ENCODE results near the gene TNRC6A.
"Not testable (repeated sequence)": the region's sequence is repeated elsewhere in the genome, so short reads cannot be mapped to it uniquely, and the experiment has no call there.

The TNRC6A gene

GRCh38 chr16:24816688-24817087 is 87.2 kb downstream of the TNRC6A start:
- no peak for DNase-seq (ENCODE audit: low spot score)

GRCh38 chr16:24819462-24820040 is 90.1 kb downstream of the TNRC6A start:
- DNase-seq (ENCODE audit: low spot score): no peak

- DNase-seq (ENCODE audit: low spot score): no peak
Observed at GRCh38 chr16:24820522-24820921, 91.1 kb downstream of the TNRC6A start.

GRCh38 chr16:24821129-24821528 is 91.7 kb downstream of the TNRC6A start:
- DNase-seq (ENCODE audit: low spot score): no peak

GRCh38 chr16:24822542-24822941 is 93.1 kb downstream of the TNRC6A start:
- no peak for DNase-seq (ENCODE audit: low spot score)

- DNase-seq (ENCODE audit: low spot score): no peak
Observed at GRCh38 chr16:24822974-24823373, 93.5 kb downstream of the TNRC6A start.

GRCh38 chr16:24825696-24826095 is 96.2 kb downstream of the TNRC6A start:
- no peak for DNase-seq (ENCODE audit: low spot score)

GRCh38 chr16:24826096-24826690 is 96.7 kb downstream of the TNRC6A start:
- no peak for DNase-seq (ENCODE audit: low spot score)

- DNase-seq (ENCODE audit: low spot score): no peak
Observed at GRCh38 chr16:24826817-24827566, 97.5 kb downstream of the TNRC6A start.

- DNase-seq (ENCODE audit: low spot score): no peak
Observed at GRCh38 chr16:24829153-24829552, 99.7 kb downstream of the TNRC6A start.

GRCh38 chr16:24833352-24833751 is 103.9 kb downstream of the TNRC6A start:
- no peak for DNase-seq (ENCODE audit: low spot score)

GRCh38 chr16:24834459-24835335 is 105.2 kb downstream of the TNRC6A start:
- DNase-seq (ENCODE audit: low spot score): peak; percentile 69

- no peak for DNase-seq (ENCODE audit: low spot score)
Observed at GRCh38 chr16:24836836-24837235, 107.4 kb downstream of the TNRC6A start.

- DNase-seq (ENCODE audit: low spot score): no peak
Observed at GRCh38 chr16:24837969-24838368, 108.5 kb downstream of the TNRC6A start.

- DNase-seq (ENCODE audit: low spot score): no peak
Observed at GRCh38 chr16:24838554-24839266, 109.3 kb downstream of the TNRC6A start.

- no peak for DNase-seq (ENCODE audit: low spot score)
Observed at GRCh38 chr16:24839347-24839972, 110.0 kb downstream of the TNRC6A start.

- DNase-seq (ENCODE audit: low spot score): no peak
Observed at GRCh38 chr16:24841291-24841690, 111.8 kb downstream of the TNRC6A start.

GRCh38 chr16:24844101-24845030 is 114.9 kb downstream of the TNRC6A start:
- DNase-seq (ENCODE audit: low spot score): no peak

GRCh38 chr16:24845031-24845365 is 115.5 kb downstream of the TNRC6A start:
- DNase-seq (ENCODE audit: low spot score): not testable (repeated sequence)
